BLaER1 treated with 17β-estradiol and CSF1 and Interleukin-3, amounts not matched to agents 10 nM and 100 nM (cell line): ENCODE results near the gene LEKR1.
A peak's percentile ranks its signal among the peaks of the same experiment; 100 is the strongest.

Experiments
- H3K27ac ChIP-seq, 11 experiments: shearing (Covaris generic); formaldehyde crosslinking; 2 replicates each; pipeline ENCODE4 v1.8.1; 2022
- H3K27me3 ChIP-seq, 11 experiments: shearing (Covaris generic); formaldehyde crosslinking; 2 replicates each; pipeline ENCODE4 v1.8.1; 2022
- H3K36me3 ChIP-seq, 11 experiments: shearing (Covaris generic); formaldehyde crosslinking; 2 replicates each; pipeline ENCODE4 v1.8.1; 2022
- H3K4me1 ChIP-seq, 10 experiments: shearing (Covaris generic); formaldehyde crosslinking; 2 replicates each; pipeline ENCODE4 v1.8.1; 2022
- H3K4me2 ChIP-seq, 11 experiments: shearing (Covaris generic); formaldehyde crosslinking; 2 replicates each; pipeline ENCODE4 v1.8.1; 2022
- H3K4me3 ChIP-seq, 10 experiments: shearing (Covaris generic); formaldehyde crosslinking; 2 replicates each; pipeline ENCODE4 v1.8.1; 2022
- H3K9ac ChIP-seq, 11 experiments: shearing (Covaris generic); formaldehyde crosslinking; 2 replicates each; pipeline ENCODE4 v1.8.1; 2022
- H3K9me3 ChIP-seq, 11 experiments: shearing (Covaris generic); formaldehyde crosslinking; replicated peaks in 1 of 11; 2 replicates each; pipeline ENCODE4 v1.8.1; 2022
- H4K20me1 ChIP-seq, 11 experiments: shearing (Covaris generic); formaldehyde crosslinking; 2 replicates each; pipeline ENCODE4 v1.8.1; 2022
- Cebpa-rat ChIP-seq, 11 experiments: shearing (Covaris generic); IDR thresholded peaks; 2 replicates each; pipeline ENCODE4 v1.8.1; 2022

Gene LEKR1

DNA sequence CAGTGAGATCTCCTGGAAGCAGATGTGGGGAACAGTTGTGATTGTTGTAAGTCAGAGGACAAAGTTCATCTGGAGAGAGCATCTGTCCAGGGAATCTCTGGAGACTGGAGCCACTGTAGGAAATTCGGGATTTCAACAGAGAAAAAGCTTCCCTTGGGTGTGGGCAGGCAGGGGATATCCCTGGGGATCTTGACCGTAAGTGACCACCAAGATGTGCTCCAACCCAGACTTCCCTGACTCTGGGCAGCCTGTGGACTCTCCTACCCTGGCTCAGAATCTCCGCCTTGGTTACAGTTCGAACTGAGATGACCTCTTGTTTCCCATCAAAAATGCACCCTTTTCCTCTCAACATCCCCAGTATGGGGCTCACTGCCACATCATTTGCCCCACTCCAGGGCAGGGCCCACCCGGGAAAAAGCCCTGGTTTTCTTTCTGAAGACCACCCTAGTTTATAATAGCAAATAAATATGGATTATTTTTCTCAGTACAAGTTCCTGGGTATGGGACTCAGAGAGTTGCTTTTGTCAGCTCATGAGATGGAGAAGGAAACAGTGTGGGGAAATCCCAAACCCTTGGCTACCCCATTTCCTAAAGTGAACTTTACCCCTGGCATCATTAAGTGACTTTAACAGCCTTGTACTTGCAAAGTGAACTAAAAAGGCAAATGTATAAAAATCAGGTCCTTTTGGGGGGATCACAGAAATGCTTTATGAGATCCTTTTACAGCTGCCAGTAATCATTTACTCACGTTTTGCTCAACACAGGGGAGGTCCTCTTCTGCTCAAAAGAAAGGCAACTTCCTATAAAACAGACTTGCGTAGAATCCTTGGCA lies 243.9 kb downstream of the LEKR1 start:
- Histone ChIP-seq H3K27me3 (no peaks in the 10 kb centered on the region), H3K4me1 (peaks cover 0 to 58% (median 2%) of the 10 kb centered on the region in 10 experiments; a peak in 9 of 20 replicates), H3K9me3 (no peaks in the 10 kb centered on the region), H4K20me1 (no peaks in the 10 kb centered on the region), H3K36me3 (no peaks in the 10 kb centered on the region), H3K27ac (peak overlapping the region in 3 of 11 experiments; percentile 20 to 67 (median 59); a peak in 6 of 22 replicates), H3K9ac (peak overlapping the region in 2 of 11 experiments; percentile 9 to 22; a peak in 1 of 22 replicates), H3K4me3 (no peak overlapping the region; a peak in 1 of 20 replicates), H3K4me2 (peak overlapping the region in 3 of 11 experiments; percentile 25 to 91 (median 82); a peak in 5 of 22 replicates)
- no peak for TF ChIP-seq Cebpa-rat (IDR thresholded peaks at IDR 0.05)

GRCh38 chr3:157070678-157070999 lies 244.5 kb downstream of the LEKR1 start:
- Histone ChIP-seq H3K27ac (peak overlapping the region in 3 of 11 experiments; percentile 20 to 67 (median 59); a peak in 5 of 22 replicates), H4K20me1 (no peaks in the 10 kb centered on the region), H3K9me3 (no peaks in the 10 kb centered on the region), H3K36me3 (no peaks in the 10 kb centered on the region), H3K4me2 (peak overlapping the region in 3 of 11 experiments; percentile 0 to 91 (median 82); a peak in 5 of 22 replicates), H3K4me1 (peaks cover 0 to 58% (median 2%) of the 10 kb centered on the region in 10 experiments; a peak in 9 of 20 replicates), H3K4me3 (no peak overlapping the region), H3K9ac (peak overlapping the region in 2 of 11 experiments; percentile 9 to 22; a peak in 1 of 22 replicates), H3K27me3 (no peaks in the 10 kb centered on the region)
- no peak for TF ChIP-seq Cebpa-rat (IDR thresholded peaks at IDR 0.05)

GRCh38 chr3:157071744-157072525 lies 245.8 kb downstream of the LEKR1 start:
- Histone ChIP-seq H3K4me1 (peaks cover 0 to 50% (median 2%) of the 10 kb centered on the region in 10 experiments; a peak in 9 of 20 replicates), H3K36me3 (no peaks in the 10 kb centered on the region), H4K20me1 (no peaks in the 10 kb centered on the region), H3K9ac (no peak overlapping the region), H3K4me3 (no peak overlapping the region), H3K4me2 (peak overlapping the region in 1 of 11 experiments; percentile 91; a peak in 2 of 22 replicates), H3K27me3 (no peaks in the 10 kb centered on the region; a peak in 1 of 22 replicates), H3K9me3 (no peaks in the 10 kb centered on the region), H3K27ac (no peak overlapping the region)
- no peak for TF ChIP-seq Cebpa-rat (IDR thresholded peaks at IDR 0.05)

DNA sequence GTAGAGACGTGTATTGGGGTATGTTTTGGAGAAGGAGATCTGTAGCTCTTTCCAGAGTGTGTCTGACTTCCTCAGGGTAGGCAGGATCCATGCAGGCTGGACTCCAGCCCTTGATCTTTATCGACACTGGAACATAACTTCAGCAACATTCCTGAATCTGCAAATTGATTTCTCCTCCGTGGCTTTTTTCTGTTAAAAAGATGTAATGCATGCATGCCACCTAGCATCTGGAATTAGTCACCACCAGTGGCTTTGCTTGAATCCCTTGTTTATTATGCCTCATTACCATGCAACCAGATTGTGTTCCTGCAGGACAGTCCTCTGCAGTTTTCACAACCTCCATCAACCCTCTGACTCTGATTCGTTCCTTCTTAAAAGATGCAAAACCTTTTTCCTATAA lies 247.7 kb downstream of the LEKR1 start:
- no peaks in the 10 kb centered on the region for H4K20me1 ChIP-seq
- H3K4me3 ChIP-seq = no peak overlapping the region
- H3K27ac ChIP-seq = no peak overlapping the region
- no peak for TF ChIP-seq Cebpa-rat (IDR thresholded peaks at IDR 0.05)
- H3K9ac ChIP-seq = no peak overlapping the region
- H3K36me3 ChIP-seq = no peaks in the 10 kb centered on the region
- no peaks in the 10 kb centered on the region; a peak in 1 of 22 replicates for H3K27me3 ChIP-seq
- H3K4me2 ChIP-seq = no peak overlapping the region
- no peaks in the 10 kb centered on the region for H3K9me3 ChIP-seq
- peaks cover 0 to 45% (median 0%) of the 10 kb centered on the region in 10 experiments; a peak in 5 of 20 replicates for H3K4me1 ChIP-seq

DNA sequence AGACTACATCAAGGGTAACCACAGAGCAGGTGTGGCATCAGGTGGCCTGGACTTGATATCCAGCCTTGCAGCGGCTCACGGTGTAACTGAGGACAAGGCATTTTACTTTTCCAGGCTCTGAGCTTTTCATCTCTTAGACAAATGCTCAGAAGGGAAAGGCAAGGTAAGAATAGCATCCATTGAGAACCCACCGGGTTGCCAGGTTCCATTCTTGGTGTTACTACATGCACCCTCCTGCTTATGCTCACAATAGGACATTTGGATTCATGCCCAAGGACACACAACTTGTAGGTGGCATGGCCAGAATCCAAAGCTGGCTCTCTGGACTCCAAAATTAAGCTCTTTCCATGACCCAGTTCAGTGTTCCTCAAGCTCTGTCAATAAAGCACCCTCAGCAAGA lies 248.3 kb downstream of the LEKR1 start:
- Histone ChIP-seq H3K4me2 (no peak overlapping the region), H3K9me3 (no peaks in the 10 kb centered on the region), H3K27ac (no peak overlapping the region), H3K4me3 (no peak overlapping the region), H3K4me1 (peaks cover 0 to 38% (median under 1%) of the 10 kb centered on the region in 10 experiments; a peak in 7 of 20 replicates), H4K20me1 (no peaks in the 10 kb centered on the region), H3K9ac (no peak overlapping the region), H3K27me3 (no peaks in the 10 kb centered on the region; a peak in 1 of 22 replicates), H3K36me3 (no peaks in the 10 kb centered on the region)
- no peak for TF ChIP-seq Cebpa-rat (IDR thresholded peaks at IDR 0.05)

- H3K4me3 ChIP-seq = no peak overlapping the region
- H3K9me3 ChIP-seq = no peaks in the 10 kb centered on the region
- TF ChIP-seq Cebpa-rat (IDR thresholded peaks at IDR 0.05) = no peak
- H3K4me1 ChIP-seq = peaks cover 0 to 33% (median 5%) of the 10 kb centered on the region in 10 experiments; a peak in 15 of 20 replicates
- no peak overlapping the region for H3K27ac ChIP-seq
- H3K9ac ChIP-seq = no peak overlapping the region
- H4K20me1 ChIP-seq = no peaks in the 10 kb centered on the region
- no peaks in the 10 kb centered on the region; a peak in 1 of 22 replicates for H3K27me3 ChIP-seq
- H3K36me3 ChIP-seq = no peaks in the 10 kb centered on the region
- peak overlapping the region in 1 of 11 experiments; percentile 8; a peak in 1 of 22 replicates for H3K4me2 ChIP-seq
Observed at GRCh38 chr3:157074981-157075380, 248.8 kb downstream of the LEKR1 start.

- Histone ChIP-seq H3K9ac (no peak overlapping the region), H3K4me1 (peaks cover 0 to 24% (median 6%) of the 10 kb centered on the region in 10 experiments; a peak in 14 of 20 replicates), H3K9me3 (no peaks in the 10 kb centered on the region), H3K27me3 (no peaks in the 10 kb centered on the region; a peak in 1 of 22 replicates), H3K36me3 (no peaks in the 10 kb centered on the region), H3K4me2 (peak overlapping the region in 1 of 11 experiments; percentile 16; a peak in 1 of 22 replicates), H3K27ac (no peak overlapping the region), H4K20me1 (no peaks in the 10 kb centered on the region), H3K4me3 (no peak overlapping the region)
- TF ChIP-seq Cebpa-rat (IDR thresholded peaks at IDR 0.05) = no peak
Observed at GRCh38 chr3:157075693-157076420, 249.7 kb downstream of the LEKR1 start.

DNA sequence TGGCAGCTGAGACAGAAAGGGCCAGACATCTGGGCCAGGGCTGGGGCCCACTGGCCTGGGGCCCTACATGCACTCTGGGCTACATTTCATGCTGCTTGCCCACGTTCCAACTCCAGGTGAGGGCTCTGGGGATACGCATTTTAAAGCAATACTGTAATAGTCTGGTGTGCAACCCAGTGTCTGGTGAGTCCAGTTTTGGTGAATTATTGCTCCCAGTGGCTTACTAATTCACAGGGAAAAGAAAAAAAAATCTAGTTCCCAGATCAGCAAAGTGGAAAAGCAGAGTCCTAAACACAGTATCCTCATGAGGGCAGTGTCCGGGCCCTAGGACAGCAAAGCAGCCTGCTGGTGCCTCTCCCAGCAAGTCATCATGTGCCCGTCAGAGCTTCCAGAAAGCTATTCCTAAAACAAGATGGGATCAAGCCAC lies 251.4 kb downstream of the LEKR1 start:
- no peak for TF ChIP-seq Cebpa-rat (IDR thresholded peaks at IDR 0.05)
- Histone ChIP-seq H3K27me3 (no peaks in the 10 kb centered on the region; a peak in 1 of 22 replicates), H3K4me2 (no peak overlapping the region), H3K4me3 (no peak overlapping the region), H3K9ac (no peak overlapping the region), H3K27ac (no peak overlapping the region), H3K4me1 (peaks cover 0 to 18% (median 10%) of the 10 kb centered on the region in 10 experiments; a peak in 15 of 20 replicates), H3K9me3 (no peaks in the 10 kb centered on the region), H3K36me3 (no peaks in the 10 kb centered on the region), H4K20me1 (no peaks in the 10 kb centered on the region)
